Measurements from ENCODE around the gene TGIF2.
"Not testable (repeated sequence)": the region's sequence is repeated elsewhere in the genome, so short reads cannot be mapped to it uniquely, and the experiment has no call there.

The TGIF2 gene

DNA sequence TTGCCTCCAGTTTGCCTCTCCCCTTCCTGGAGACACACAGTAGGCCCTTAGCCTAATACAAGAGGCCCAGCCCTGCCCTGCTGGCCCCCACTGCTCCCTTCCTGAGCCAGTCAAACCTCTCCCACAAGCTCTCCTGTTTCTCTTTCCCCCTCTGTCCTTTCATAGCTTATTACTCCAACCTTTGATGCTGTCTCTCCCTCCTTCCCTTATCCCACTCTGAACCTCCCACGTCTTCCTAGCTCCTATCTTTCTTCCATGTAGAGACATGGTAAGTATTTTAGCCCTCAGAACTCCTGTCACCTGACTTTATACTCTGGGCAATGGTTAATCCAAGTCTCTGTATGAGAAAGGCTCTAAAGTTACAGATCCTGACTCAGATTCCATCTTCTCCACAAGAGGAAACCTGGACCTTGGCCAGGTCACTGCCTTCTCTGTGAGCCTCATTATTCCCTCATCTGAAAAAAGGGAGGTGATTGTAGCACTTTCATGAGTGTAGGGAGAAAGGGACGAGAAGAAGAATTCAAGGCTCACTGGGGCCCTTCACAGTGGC is 6.7 kb downstream of the TGIF2 start:
- no peak for DNase-seq (ENCODE audit: low read depth)

DNA sequence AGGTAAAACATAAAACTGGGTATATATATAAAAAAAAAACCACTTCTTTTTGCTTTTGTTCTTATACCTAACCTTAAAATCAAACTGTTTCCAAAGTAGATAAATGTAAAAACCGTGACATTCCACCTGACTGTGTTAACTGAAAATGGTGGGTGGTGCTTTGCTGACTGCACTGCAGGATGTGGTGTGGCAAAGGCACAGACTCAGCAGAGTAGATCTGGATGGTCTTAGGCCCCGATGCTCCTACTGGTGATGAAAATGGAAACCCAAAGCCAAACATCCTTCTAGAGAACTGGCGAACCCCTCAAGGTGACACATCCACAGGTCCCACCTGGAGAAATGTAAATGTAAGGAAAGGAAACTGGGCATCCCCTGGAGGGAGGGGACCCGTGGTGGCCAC is 8.9 kb downstream of the TGIF2 start:
- no peak for DNase-seq (ENCODE audit: low read depth)

DNA sequence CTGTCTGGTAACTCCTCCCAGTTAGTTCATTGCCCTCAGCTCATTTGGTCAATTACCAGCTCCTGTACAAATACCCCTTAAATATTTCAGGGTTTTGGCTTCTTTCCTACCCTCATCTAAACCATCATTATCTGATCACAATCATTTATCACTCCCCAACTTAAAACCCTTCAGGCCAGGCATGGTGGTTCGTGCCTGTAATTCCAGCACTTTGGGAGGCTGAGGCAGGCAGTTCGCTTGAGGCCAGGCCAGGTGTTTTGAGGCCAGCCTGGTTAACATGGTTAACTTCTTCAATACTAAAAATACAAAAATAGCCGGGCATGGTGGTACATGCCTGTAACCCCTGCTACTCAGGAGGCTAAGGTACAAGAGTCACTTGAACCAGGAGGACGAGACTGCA is 9.4 kb downstream of the TGIF2 start:
- no peak for DNase-seq (ENCODE audit: low read depth)

DNA sequence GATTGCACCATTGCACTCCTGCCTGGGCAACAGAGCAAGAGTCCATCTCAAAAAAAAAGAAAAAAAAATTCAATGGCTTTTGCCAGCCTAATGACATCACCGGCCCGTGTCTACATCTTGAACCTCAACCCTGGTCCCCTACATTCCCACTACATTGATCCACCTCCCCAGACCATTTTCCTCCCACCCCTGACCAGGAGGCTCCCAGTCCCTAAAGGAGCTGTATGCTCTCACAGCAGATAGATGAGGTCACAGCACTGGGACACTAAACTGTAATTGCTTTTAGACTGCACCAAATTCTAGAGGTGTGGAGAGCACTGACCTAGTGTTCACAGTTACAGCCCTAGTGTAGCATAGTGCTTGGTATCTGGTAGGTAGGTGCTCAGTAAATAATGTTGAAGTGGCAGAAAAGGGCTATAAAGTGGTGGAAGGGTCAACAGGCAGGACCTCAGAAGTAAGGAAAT is 10.7 kb downstream of the TGIF2 start:
- no peak for DNase-seq (ENCODE audit: low read depth)

DNA sequence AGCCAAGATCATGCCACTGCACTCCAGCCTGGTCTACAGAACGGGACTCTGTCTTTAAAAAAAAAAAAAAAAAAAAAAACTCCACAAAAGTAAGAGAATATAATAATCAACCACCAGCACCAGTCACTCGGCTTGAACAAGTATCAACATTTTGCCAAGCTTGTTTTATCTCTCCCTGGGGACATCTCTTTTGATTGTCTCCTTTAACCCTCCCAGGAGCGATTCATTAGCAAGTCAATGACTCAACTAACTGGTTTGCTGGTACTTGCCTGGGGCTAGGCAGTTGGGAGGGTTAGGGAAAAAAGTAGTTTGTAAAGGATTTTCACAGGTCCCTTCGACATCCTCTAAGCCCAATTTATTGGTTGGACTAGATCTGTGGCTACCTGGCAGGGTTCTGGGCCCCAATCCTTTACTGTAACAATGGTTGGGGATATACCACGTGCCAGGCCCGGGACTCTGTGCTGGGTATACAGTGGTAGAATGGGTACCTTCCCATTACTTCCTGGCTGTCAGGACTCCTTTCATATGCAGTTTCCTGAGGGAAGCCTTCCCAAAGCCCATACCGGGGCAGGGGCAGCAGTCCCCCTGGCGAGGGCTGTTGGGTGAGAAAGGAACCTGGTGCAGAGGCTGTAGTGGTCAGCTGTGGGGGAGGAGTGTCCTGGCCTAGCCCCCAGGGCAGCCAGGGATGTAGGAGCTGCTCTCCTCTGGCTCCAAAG is 12.2 kb downstream of the TGIF2 start:
- no peak for DNase-seq (ENCODE audit: low read depth)

DNA sequence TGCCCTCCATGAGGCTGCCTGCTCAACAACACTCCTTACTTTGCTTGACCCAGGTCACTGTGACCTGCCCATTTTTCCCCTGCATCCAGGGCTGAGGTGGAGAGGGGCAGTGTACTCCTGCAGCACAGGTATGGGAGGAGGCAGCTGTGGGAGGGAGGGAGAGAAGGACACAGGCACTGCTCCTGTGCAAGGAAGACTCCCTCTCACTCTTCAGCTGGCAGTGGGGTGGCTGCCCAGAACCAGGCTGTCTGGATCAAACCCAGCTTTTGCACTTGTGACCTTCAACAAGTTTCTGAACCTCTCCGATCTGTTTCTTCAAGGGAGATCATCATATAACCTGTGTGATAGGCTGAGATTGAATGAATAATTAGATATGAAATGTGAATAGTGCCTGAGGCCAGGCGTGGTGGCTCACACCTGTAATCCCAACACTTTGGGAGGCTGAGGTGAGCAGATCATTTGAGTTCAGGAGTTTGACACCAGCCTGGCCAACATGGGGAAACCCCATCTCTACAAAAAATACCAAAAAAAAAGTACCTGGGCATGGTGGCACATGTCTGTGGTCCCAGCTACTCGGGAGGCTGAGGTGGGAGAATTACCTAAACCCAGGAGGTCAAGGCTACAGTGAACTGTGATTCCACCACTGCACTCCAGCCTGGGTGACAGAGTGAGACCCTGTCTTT is 14.1 kb downstream of the TGIF2 start:
- DNase-seq (ENCODE audit: low read depth) = no peak

DNA sequence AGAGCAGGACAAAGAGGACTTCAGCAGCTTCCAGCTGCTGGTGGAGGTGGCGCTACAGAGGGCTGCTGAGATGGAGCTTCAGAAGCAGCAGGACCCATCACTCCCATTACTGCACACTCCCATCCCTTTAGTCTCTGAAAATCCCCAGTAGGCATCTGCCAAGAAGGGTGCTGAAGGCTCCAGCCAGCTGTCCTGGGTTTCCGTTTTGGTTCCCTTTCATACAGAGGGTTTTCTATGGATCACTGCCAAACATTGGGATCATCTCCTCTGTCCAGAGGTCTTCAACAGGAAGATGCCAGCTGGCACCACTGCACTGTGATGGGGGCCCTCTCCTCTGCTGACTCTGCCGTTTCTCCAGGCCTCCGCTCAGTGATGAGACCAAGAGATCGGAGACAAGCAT is 17.9 kb downstream of the TGIF2 start:
- no peak for DNase-seq (ENCODE audit: low read depth)

DNA sequence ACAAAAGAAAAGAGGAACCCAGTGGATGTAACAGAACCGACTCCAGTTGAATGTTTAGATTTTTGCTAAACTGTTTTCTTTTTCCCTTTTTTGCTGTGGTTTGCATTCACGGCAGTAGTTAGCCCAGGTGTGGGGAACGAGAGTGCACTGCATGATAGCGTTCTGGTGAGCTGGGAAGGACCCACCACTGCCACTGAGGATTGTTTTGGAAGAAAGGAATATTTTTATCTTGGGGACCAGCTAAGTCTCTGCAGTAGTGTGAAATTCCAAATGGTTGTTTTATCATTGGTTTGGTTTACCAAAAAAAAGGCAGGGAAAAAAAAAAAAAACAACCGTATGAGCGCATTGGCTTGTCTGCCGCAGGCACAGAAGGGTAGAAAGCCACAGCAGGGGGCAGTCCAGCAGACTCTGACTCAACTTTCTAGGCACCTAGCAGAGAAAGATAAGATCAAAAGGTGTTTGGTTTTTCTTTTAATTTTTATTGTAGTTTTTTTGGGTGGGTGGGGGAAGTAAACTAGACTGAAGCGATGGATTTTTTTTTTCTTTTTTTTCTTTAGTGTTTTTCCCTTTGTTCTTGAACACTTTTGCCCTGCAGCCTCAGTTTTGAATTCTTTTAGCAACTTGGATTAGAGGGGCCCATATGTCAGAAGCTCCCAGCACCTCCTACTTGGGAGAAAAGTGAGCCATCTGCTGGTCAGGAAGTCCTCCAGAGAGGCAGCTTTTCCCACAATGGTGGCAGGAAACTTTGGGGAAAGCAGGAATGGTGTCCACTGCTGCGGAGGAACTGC is 18.7 kb downstream of the TGIF2 start:
- DNase-seq (ENCODE audit: low read depth) = peak; percentile 31

DNA sequence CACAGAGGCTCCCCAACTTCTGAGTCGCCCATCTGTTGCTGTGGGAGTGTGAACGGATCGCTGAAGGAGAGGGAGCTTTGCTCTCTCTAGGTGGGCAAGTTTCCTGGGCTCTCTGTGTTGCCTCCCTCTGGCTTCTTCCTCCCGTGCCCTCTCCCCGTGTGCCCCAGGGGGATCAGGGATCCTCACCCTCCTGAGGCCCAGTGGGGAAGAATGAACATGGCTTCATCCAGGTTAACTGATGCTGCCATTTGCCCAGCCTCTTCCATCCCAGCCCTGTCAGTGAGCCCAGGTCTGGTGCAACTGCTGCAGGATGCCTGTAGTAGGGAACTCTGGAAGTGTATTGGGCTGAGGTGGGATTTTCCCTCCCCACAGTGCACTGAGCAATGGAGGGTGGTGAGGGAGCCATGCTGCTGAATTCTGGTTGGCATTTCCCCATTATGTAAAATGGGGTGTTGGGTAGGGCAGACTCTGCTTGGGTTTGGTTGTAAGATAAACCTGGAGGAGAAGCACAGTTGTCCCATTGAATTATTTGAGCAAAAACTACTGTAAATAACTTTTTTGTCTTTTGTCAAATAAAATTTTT is 20.0 kb downstream of the TGIF2 start:
- DNase-seq (ENCODE audit: low read depth) = no peak

DNA sequence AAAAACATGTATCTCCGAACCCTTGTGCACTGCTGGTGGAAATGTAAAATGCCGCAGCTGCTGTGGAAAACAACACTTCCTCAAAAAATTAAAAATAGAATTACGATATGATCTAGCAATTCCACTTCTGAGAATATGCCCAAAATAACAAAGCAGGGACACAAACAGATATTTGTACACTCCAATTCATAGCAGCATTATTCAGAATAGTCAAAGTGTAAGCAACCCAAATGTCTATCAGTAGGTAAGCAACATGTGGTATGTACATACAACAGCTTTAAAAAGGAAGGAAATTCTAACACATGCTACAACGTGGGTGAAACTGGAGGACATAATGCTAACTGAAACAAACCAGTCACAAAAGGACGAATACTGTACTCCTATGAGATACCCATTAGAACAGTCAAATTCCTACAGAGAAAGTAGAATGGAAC is 26.5 kb downstream of the TGIF2 start:
- no peak for DNase-seq (ENCODE audit: low read depth)

DNA sequence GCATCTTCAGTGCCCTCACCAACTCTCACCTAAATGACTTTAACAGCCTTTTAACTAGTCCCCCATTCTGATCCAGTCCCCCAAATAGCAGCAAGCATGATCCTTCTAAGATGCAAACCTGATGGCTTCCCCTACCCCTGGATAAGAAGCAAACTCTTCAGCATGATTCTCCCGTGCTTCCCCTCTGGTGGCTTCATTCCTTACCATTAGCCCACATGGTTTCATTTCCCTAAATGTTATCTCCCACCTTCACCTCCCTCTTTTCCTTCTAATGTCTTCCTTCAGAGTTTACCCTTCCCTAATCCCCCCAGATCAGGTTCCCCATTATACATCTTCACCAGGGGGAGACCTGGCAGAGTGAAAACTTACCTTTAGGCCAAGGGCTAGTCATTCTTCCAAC is 28.1 kb downstream of the TGIF2 start:
- DNase-seq (ENCODE audit: low read depth) = no peak

DNA sequence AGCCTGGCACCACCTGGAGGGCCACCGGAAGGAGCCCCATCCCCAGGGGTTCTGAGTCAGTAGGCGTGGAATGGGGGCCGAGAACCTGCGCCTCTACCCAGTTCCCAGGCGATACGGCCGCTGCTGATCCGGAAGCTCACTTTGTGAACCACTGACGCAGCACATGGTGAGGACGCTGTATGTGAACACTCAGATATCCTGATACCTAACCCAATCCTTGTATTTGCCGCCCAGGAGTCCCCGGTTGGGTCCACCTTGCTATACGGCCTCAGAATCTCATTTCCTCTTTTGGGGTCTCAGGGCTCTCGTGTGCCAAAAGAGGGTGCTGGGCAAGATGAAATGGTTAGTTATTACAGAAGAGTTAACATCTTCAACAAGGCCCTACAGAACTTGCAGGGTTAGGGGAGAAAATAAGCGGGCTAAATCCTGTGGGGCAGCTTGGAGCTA is 31.6 kb downstream of the TGIF2 start:
- peak; percentile 40 for DNase-seq (ENCODE audit: low read depth)

DNA sequence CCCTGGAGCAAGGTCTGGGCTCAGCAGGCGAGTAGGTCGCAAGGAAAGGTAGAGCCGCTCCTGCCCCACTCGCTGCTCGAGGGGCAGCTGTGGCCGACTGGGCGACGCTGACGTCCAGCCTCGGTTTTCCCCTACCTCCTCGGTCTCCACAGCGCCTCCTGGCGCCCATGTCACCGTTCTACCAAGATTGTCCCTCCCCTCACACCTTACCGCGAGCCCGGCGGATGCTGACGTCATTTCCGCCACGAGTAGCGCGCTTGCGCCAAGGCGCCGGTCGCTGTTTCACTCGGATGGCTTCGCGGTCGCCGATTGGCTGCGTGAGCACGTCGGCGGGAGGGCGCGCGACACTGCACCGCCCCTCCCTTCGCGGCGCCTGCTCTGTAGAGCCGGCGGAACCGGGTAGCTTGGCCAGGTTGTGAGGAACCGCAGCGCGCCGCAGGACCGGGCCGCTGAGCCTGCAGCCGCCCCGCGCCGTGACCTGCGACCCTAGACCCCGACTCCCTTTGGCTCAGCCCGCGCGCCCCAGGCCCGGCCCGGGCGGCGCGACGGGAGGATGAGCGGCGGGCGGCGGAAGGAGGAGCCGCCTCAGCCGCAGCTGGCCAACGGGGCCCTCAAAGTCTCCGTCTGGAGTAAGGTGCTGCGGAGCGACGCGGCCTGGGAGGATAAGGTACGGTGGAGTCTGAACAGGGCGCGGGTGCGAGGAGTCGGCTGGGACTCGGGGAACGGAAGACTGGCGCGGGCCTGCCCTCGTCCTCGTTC is 32.2 kb downstream of the TGIF2 start, which contains the start of gene RAB5IF:
Gene RAB5IF, plus strand, starts transcription at position 381 of the 759 bp plus-strand sequence. Its CDS starts 173 bp downstream, at position 554.
- DNase-seq (ENCODE audit: low read depth) = peak; percentile 99

DNA sequence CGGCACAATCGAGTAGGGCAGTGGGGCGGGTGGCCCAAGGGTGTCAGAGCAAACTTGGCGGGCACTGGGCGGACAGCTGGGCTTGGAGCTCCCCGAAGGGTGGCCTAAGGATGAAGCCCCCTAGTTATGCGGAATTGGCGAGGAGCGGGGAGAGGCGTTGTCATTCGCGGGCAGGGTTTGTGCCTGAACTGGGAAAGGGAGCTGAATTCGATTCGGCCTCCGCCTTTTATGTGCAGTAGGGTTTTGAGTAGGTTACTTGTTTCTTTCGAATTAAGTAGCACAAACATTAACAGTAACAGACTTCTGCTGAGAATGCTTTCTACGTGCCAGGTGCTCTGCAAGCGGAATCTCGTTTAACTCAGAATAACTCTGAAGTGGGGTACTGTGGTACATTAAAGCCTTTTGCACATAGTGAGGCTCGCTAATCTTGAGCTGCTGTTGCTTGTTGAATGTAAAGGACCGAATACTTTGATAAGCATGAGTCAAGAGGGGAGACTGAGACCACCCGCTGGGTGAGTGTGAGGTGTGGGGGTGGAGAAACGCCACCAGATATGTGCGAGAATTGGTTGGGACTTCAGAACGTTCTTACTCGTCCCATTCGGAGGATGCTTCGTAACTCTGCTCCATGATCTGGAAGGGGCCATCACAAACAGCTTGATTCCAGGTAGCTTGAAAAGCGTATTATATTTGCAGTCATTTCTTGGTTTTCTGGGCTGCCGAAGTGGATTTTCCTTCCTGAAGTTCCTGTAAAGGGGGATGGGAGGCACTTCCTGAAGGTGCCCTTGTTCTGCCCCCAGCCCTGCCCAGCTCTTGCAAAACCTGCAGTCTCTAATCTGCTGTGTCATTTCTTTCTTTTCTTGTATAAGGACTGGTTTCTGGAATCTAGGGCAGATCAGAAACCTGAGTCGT is 33.0 kb downstream of the TGIF2 start:
- DNase-seq (ENCODE audit: low read depth) = no peak

DNA sequence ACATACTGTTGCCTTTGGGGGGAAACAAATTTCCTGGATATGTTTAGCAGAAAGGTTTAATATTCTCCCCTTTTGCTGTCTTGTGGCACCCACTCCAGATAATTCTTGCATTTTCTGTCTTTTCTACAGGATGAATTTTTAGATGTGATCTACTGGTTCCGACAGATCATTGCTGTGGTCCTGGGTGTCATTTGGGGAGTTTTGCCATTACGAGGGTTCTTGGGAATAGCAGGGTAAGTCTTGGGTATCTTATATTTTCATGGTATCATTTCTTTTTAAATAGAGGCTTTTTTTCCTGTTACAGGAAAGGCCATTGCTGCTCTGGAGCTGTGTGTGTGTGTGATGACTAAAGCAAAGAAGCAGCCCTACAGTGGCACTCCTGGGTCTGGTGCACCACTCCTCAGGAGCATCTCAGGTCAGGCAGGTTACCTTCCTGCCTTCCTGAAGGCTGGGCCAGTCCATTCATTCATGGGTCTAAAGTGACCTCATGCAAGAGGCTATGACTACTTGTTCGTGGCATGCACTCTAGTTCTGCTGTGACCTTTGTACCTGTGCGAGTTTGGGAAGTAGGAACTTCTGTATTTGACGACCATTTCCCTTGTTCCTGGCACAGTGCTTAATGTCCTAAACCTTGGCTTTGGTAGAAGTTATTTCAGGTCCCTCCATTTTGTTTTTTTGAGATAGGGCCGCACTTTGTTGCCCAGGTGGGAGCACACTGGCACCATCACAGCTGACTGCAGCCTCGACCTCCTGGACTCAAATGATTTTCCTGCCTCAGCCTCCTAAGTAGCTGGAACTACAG is 34.4 kb downstream of the TGIF2 start:
- DNase-seq (ENCODE audit: low read depth) = no peak

DNA sequence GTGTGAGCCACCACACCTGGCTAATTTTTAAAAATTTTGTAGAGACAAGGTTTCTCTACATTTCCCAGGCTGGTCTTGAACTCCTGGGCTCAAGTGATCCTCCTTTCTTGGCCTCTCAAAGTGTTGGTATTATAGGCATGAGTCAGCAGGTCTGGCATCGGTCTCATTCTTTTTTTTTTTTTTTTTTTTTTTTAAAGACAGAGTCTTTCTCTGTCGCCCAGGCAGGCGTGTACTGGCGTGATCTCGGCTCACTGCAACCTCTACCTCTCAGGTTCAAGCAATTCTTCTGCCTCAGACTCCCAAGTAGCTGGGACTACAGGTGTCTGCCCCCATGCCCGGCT is 35.0 kb downstream of the TGIF2 start:
- DNase-seq (ENCODE audit: low read depth) = not testable (repeated sequence)

DNA sequence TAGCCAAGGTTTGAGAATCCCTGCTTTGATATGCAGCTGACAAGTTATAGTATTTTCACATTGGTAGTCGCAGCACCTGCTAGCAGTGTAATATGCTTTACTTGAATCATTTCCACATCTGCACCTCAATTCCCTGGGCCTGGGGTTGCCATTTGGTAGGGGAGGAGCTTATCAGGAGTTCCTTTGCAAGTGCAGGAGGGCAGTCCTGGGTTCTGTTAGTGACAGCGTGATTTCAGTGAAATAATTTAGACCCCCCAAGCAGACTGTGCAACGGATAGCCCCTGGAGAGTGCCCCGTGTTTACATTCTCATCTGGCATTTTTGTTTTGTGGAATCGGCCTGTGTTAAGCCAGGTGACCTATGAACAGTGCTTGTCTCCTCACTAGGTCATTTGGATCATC is 38.2 kb downstream of the TGIF2 start:
- no peak for DNase-seq (ENCODE audit: low read depth)

DNA sequence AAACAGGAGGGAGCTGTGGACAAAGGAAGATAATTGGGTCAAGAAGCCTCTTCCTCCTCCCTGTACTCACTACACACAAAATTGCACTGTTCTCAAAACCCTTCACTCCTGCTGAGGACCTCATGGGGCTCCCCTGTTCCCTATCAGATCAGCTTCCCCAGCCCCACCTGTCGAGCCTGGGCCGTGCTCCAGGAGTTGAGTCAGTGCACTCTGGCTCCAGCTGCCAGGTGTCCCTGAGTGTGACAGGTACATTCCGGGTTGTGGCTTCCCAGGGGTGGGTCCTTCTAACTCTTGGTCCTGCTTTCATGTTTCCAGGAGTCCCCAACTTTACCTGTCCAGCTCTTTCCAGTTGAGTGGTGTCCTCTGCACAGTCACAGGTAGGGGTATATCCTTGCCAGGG is 40.6 kb downstream of the TGIF2 start:
- no peak for DNase-seq (ENCODE audit: low read depth)

DNA sequence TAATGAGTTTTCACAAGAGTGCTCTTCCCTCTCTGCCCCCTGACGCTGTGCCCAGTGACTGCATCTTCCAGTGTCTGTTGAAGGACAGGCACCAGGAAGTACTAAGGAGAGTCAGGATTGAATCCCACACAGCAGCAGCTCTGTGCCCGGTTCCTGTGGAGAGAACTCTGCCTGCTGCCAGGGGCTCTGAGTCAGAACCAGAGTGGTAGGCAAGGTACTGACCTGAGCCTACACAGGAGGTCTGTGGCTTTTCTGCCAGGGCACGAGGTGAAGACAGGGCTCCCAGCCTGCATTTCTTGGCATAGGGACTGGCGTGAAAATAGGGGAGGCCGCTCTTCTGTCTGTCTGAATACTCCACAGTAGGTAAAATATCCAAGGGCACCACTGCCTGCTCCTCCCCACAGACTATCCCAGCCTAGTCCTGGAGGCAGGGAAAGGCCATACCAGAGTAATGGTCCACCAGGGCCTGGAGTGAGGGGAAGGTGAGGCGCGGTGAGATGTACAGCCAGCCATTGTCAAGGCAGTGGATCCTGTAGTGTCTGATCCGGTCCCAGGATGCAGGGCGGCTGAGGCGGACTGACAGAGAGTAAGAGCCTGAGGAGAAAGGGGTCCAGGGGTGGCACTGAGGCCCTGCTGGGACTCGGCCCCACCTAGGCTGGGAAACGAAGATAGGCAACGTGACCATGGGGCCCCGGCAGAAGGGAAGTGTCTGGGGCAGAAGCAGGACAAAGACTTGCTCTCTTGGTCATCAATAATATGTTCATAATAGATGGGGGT is 41.6 kb downstream of the TGIF2 start:
- no peak for DNase-seq (ENCODE audit: low read depth)

Measured in activated T-cell treated with anti-CD3 and anti-CD28 coated beads for 48 hours (primary cell).